ENCODE data around the gene OXSR1.
"Not testable (repeated sequence)": the region's sequence is repeated elsewhere in the genome, so short reads cannot be mapped to it uniquely, and the experiment has no call there.

OXSR1 gene

GRCh38 chr3:38276917-38277630 is 111.7 kb downstream of the OXSR1 start:
- peaks cover 0 to 8% of the 10 kb centered on the region in 2 donors for H3K36me3 ChIP-seq (ENCODE audit: control insufficient read depth in 1 of 2, insufficient read depth in 2 of 2, low read length in 2 of 2)
- no peaks in the 10 kb centered on the region for H3K27me3 ChIP-seq (ENCODE audit: low read depth, low read length)
- H3K9me3 ChIP-seq (ENCODE audit: control insufficient read depth in 1 of 2, low read length in 2 of 2): no peaks in the 10 kb centered on the region
- H3K27ac ChIP-seq (ENCODE audit: low read length): no peak overlapping the region
- H3K4me1 ChIP-seq (ENCODE audit: control insufficient read depth in 1 of 2, insufficient read depth in 2 of 2, low read length in 2 of 2): no peaks in the 10 kb centered on the region
- no peak overlapping the region for H3K4me3 ChIP-seq (ENCODE audit: low read depth in 1 of 2, low read length in 2 of 2)

GRCh38 chr3:38278841-38279240 is 113.5 kb downstream of the OXSR1 start:
- Histone ChIP-seq H3K36me3 (ENCODE audit: control insufficient read depth in 1 of 2, insufficient read depth in 2 of 2, low read length in 2 of 2) (peaks cover 0 to 8% of the 10 kb centered on the region in 2 donors), H3K27me3 (ENCODE audit: low read depth, low read length) (no peaks in the 10 kb centered on the region), H3K9me3 (ENCODE audit: control insufficient read depth in 1 of 2, low read length in 2 of 2) (no peaks in the 10 kb centered on the region), H3K4me3 (ENCODE audit: low read depth in 1 of 2, low read length in 2 of 2) (no peak overlapping the region), H3K27ac (ENCODE audit: low read length) (no peak overlapping the region), H3K4me1 (ENCODE audit: control insufficient read depth in 1 of 2, insufficient read depth in 2 of 2, low read length in 2 of 2) (no peaks in the 10 kb centered on the region)

GRCh38 chr3:38281895-38282686 is 116.8 kb downstream of the OXSR1 start, which contains the start of gene SLC22A14:
Gene SLC22A14 (plus strand): TSS chr3:38282294. CDS start chr3:38306027, 23,733 bp downstream.
- Histone ChIP-seq H3K36me3 (ENCODE audit: control insufficient read depth in 1 of 2, insufficient read depth in 2 of 2, low read length in 2 of 2) (no peaks in the 10 kb centered on the region), H3K9me3 (ENCODE audit: control insufficient read depth in 1 of 2, low read length in 2 of 2) (no peaks in the 10 kb centered on the region), H3K4me1 (ENCODE audit: control insufficient read depth in 1 of 2, insufficient read depth in 2 of 2, low read length in 2 of 2) (no peaks in the 10 kb centered on the region), H3K27ac (ENCODE audit: low read length) (no peak within 1 kb of the TSS), H3K27me3 (ENCODE audit: low read depth, low read length) (no peaks in the 10 kb centered on the region), H3K4me3 (ENCODE audit: low read depth in 1 of 2, low read length in 2 of 2) (no peak within 1 kb of the TSS)

- Histone ChIP-seq H3K4me3 (ENCODE audit: low read depth in 1 of 2, low read length in 2 of 2) (no peak overlapping the region), H3K36me3 (ENCODE audit: control insufficient read depth in 1 of 2, insufficient read depth in 2 of 2, low read length in 2 of 2) (no peaks in the 10 kb centered on the region), H3K4me1 (ENCODE audit: control insufficient read depth in 1 of 2, insufficient read depth in 2 of 2, low read length in 2 of 2) (no peaks in the 10 kb centered on the region), H3K27ac (ENCODE audit: low read length) (no peak overlapping the region), H3K27me3 (ENCODE audit: low read depth, low read length) (no peaks in the 10 kb centered on the region), H3K9me3 (ENCODE audit: control insufficient read depth in 1 of 2, low read length in 2 of 2) (no peaks in the 10 kb centered on the region)
These were observed 118.7 kb downstream of the OXSR1 start for GRCh38 chr3:38283810-38284755.

GRCh38 chr3:38284756-38285150 is 119.4 kb downstream of the OXSR1 start:
- Histone ChIP-seq H3K27me3 (ENCODE audit: low read depth, low read length) (no peaks in the 10 kb centered on the region), H3K36me3 (ENCODE audit: control insufficient read depth in 1 of 2, insufficient read depth in 2 of 2, low read length in 2 of 2) (no peaks in the 10 kb centered on the region), H3K27ac (ENCODE audit: low read length) (no peak overlapping the region), H3K9me3 (ENCODE audit: control insufficient read depth in 1 of 2, low read length in 2 of 2) (no peaks in the 10 kb centered on the region), H3K4me1 (ENCODE audit: control insufficient read depth in 1 of 2, insufficient read depth in 2 of 2, low read length in 2 of 2) (no peaks in the 10 kb centered on the region), H3K4me3 (ENCODE audit: low read depth in 1 of 2, low read length in 2 of 2) (no peak overlapping the region)

GRCh38 chr3:38289286-38290217 is 124.2 kb downstream of the OXSR1 start:
- H3K36me3 ChIP-seq (ENCODE audit: control insufficient read depth in 1 of 2, insufficient read depth in 2 of 2, low read length in 2 of 2); H3K27ac ChIP-seq (ENCODE audit: low read length); H3K4me1 ChIP-seq (ENCODE audit: control insufficient read depth in 1 of 2, insufficient read depth in 2 of 2, low read length in 2 of 2); H3K27me3 ChIP-seq (ENCODE audit: low read depth, low read length); H3K9me3 ChIP-seq (ENCODE audit: control insufficient read depth in 1 of 2, low read length in 2 of 2); H3K4me3 ChIP-seq (ENCODE audit: low read depth in 1 of 2, low read length in 2 of 2): not testable (repeated sequence)

- H3K27me3 ChIP-seq (ENCODE audit: low read depth, low read length); H3K27ac ChIP-seq (ENCODE audit: low read length); H3K4me3 ChIP-seq (ENCODE audit: low read depth in 1 of 2, low read length in 2 of 2); H3K4me1 ChIP-seq (ENCODE audit: control insufficient read depth in 1 of 2, insufficient read depth in 2 of 2, low read length in 2 of 2); H3K36me3 ChIP-seq (ENCODE audit: control insufficient read depth in 1 of 2, insufficient read depth in 2 of 2, low read length in 2 of 2); H3K9me3 ChIP-seq (ENCODE audit: control insufficient read depth in 1 of 2, low read length in 2 of 2): not testable (repeated sequence)
These were observed 131.7 kb downstream of the OXSR1 start for GRCh38 chr3:38297053-38297452.

- Histone ChIP-seq H3K27me3 (ENCODE audit: low read depth, low read length) (no peaks in the 10 kb centered on the region), H3K27ac (ENCODE audit: low read length) (no peak overlapping the region), H3K4me1 (ENCODE audit: control insufficient read depth in 1 of 2, insufficient read depth in 2 of 2, low read length in 2 of 2) (no peaks in the 10 kb centered on the region), H3K4me3 (ENCODE audit: low read depth in 1 of 2, low read length in 2 of 2) (no peak overlapping the region), H3K36me3 (ENCODE audit: control insufficient read depth in 1 of 2, insufficient read depth in 2 of 2, low read length in 2 of 2) (no peaks in the 10 kb centered on the region), H3K9me3 (ENCODE audit: control insufficient read depth in 1 of 2, low read length in 2 of 2) (no peaks in the 10 kb centered on the region)
These were observed 132.2 kb downstream of the OXSR1 start for GRCh38 chr3:38297537-38297936.

- Histone ChIP-seq H3K4me1 (ENCODE audit: control insufficient read depth in 1 of 2, insufficient read depth in 2 of 2, low read length in 2 of 2) (no peaks in the 10 kb centered on the region), H3K27ac (ENCODE audit: low read length) (no peak overlapping the region), H3K36me3 (ENCODE audit: control insufficient read depth in 1 of 2, insufficient read depth in 2 of 2, low read length in 2 of 2) (no peaks in the 10 kb centered on the region), H3K27me3 (ENCODE audit: low read depth, low read length) (no peaks in the 10 kb centered on the region), H3K9me3 (ENCODE audit: control insufficient read depth in 1 of 2, low read length in 2 of 2) (no peaks in the 10 kb centered on the region), H3K4me3 (ENCODE audit: low read depth in 1 of 2, low read length in 2 of 2) (no peak overlapping the region)
These were observed 132.8 kb downstream of the OXSR1 start for GRCh38 chr3:38297947-38298711.
